ENCODE data around the gene SVOP.

DNA sequence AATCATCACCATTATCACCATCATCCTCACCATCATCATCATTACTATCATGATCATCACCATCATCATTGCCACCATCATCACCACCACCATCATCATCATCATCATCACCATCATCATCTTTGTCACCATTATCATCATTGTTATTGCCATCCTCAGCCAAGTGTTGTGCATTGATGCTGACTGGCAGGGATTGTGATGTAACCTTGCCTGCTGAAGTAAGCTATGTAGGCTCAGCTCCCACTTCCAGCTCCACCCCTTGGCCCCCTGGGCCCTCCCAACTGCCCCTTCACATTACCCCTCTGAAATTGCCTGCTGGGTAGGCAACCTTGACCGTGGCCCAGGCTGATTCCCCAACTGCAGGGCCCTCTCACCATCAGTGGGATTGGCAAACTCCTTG is 37.6 kb downstream of the SVOP start:
- TF ChIP-seq CTCF (IDR thresholded peaks at IDR 0.05) (no peak), POLR2A (IDR thresholded peaks at IDR 0.05) (no peak)

Data from body of pancreas (tissue), 4 donors.